SK-N-SH treated with all-trans-retinoic acid at 6 μM for 48 hours (cell line): Measurements from ENCODE around the gene R3HDM1.

ENCODE experiments used
- ATAC-seq: fragments of 200-7000 bp; cut with Tn5 transposase; 3 replicates; pipeline ENCODE4 v1.9.1; 2020; ENCODE audit warnings: mild to moderate bottlenecking, moderate library complexity
- CSDC2 ChIP-seq: fragments of 250-450 bp; sonication (Bioruptor Pico); IDR thresholded peaks from 2 replicates; pipeline ENCODE4 v1.5.0; 2020; ENCODE audit warnings: mild to moderate bottlenecking, moderate library complexity
- GLIS3 ChIP-seq: fragments of 250-450 bp; sonication (Bioruptor Pico); IDR thresholded peaks from 2 replicates; pipeline ENCODE4 v1.5.0; 2020; ENCODE audit warnings: mild to moderate bottlenecking, moderate library complexity
- ISL1 ChIP-seq: fragments of 250-450 bp; sonication (Bioruptor Pico); IDR thresholded peaks from 2 replicates; pipeline ENCODE4 v2.1.2; 2022; ENCODE audit warnings: mild to moderate bottlenecking, moderate library complexity
- OSR1 ChIP-seq: fragments of 250-450 bp; sonication (Bioruptor Pico); IDR thresholded peaks from 2 replicates; pipeline ENCODE4 v1.8.0; 2022; ENCODE audit warnings: moderate library complexity, mild to moderate bottlenecking, inconsistent platforms
- PPARA ChIP-seq: fragments of 250-450 bp; sonication (Bioruptor Pico); IDR thresholded peaks from 2 replicates; pipeline ENCODE4 v1.5.0; 2020; ENCODE audit warnings: mild to moderate bottlenecking, borderline replicate concordance
- RARB ChIP-seq: fragments of 250-450 bp; sonication (Bioruptor Pico); IDR thresholded peaks from 2 replicates; pipeline ENCODE4 v1.8.0; 2021; ENCODE audit warnings: mild to moderate bottlenecking, moderate library complexity
- TCF4 ChIP-seq: fragments of 250-450 bp; sonication (Bioruptor Pico); IDR thresholded peaks from 2 replicates; pipeline ENCODE4 v1.8.0; 2021; ENCODE audit warnings: mild to moderate bottlenecking, moderate library complexity, borderline replicate concordance
- TOX ChIP-seq: fragments of 250-450 bp; sonication (Bioruptor Pico); IDR thresholded peaks from 2 replicates; pipeline ENCODE4 v1.8.0; 2021; ENCODE audit warnings: mild to moderate bottlenecking, moderate library complexity, borderline replicate concordance
- ZC3H10 ChIP-seq: fragments of 250-450 bp; sonication (Bioruptor Pico); IDR thresholded peaks from 2 replicates; pipeline ENCODE4 v1.5.1; 2021; ENCODE audit warnings: mild to moderate bottlenecking, moderate library complexity
- ZFP3 ChIP-seq: fragments of 250-450 bp; sonication (Bioruptor Pico); IDR thresholded peaks from 2 replicates; pipeline ENCODE4 v1.5.0; 2020; ENCODE audit warnings: mild to moderate bottlenecking, moderate library complexity
- ZFP30 ChIP-seq: fragments of 450-650 bp; formaldehyde crosslinking; IDR thresholded peaks from 2 replicates; pipeline ENCODE4 v1.5.0; 2022; ENCODE audit warnings: mild to moderate bottlenecking, moderate library complexity
- ZNF565 ChIP-seq: fragments of 450-650 bp; formaldehyde crosslinking; conservative IDR thresholded peaks from 2 replicates; pipeline ENCODE4 v1.5.0; 2020; ENCODE audit warnings: low read depth, mild to moderate bottlenecking, moderate library complexity
- ZNF70 ChIP-seq: fragments of 450-650 bp; formaldehyde crosslinking; IDR thresholded peaks from 2 replicates; pipeline ENCODE4 v1.5.0; 2020; ENCODE audit warnings: mild to moderate bottlenecking, moderate library complexity
- ZNF8 ChIP-seq: fragments of 450-650 bp; formaldehyde crosslinking; IDR thresholded peaks from 2 replicates; pipeline ENCODE4 v1.5.0; 2020; ENCODE audit warnings: mild to moderate bottlenecking, moderate library complexity
- TF ChIP-seq, protein P1 (sequence below): fragments of 250-450 bp; sonication (Bioruptor Pico); IDR thresholded peaks from 2 replicates; pipeline ENCODE4 v1.8.0; 2021; ENCODE audit warnings: low read depth, mild to moderate bottlenecking, moderate library complexity, borderline replicate concordance
- TF ChIP-seq, protein P2 (sequence below): fragments of 250-450 bp; sonication (Bioruptor Pico); IDR thresholded peaks from 2 replicates; pipeline ENCODE4 v1.5.1; 2021; ENCODE audit warnings: mild to moderate bottlenecking, moderate library complexity
- TF ChIP-seq, protein P3 (sequence below): fragments of 250-450 bp; sonication (Bioruptor Pico); IDR thresholded peaks from 2 replicates; pipeline ENCODE4 v1.8.0; 2020; ENCODE audit warnings: mild to moderate bottlenecking, moderate library complexity, borderline replicate concordance
- TF ChIP-seq, protein P4 (sequence below): fragments of 250-450 bp; sonication (Bioruptor Pico); IDR thresholded peaks from 2 replicates; pipeline ENCODE4 v1.5.0; 2020; ENCODE audit warnings: mild to moderate bottlenecking, moderate library complexity
- TF ChIP-seq, protein P5 (sequence below): fragments of 250-450 bp; sonication (Bioruptor Pico); IDR thresholded peaks from 2 replicates; pipeline ENCODE4 v1.5.1; 2020; ENCODE audit warnings: low read depth, mild to moderate bottlenecking, moderate library complexity

The R3HDM1 gene

DNA sequence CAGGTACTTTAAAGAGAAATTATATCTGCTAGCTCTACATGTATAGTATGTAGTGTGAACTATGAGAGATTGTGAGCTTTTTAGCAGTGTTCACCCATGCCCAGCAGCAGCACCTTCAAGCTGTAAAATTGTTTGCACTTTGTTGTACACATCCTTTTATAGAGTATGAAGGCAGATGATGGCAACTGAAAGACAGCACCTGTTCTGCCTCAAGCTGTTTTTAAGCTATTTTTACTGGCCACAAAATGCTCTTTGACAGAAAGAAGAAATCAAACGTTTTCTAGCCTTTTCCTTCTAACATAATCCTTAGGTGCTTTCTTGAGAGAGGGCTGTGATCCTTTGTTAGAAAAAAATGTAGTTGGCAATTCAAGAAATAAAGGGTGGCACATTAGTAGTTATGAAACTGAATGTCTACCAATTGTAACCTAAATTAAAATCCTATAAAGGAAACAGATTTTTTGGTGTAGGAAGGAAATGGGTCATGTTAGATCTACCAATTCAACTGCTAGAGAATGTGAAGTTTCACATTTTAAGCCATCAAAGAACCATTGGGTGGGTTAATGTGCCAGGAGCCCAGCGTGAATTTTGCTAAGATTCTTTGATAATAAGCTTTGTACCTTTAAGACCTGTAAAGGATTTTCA lies 59.5 kb downstream of the R3HDM1 start:
- TF ChIP-seq ZFP3 (no peak), ZNF70 (CRISPR knock-in tag) (no peak), GLIS3 (no peak), ZNF565 (CRISPR knock-in tag) (no peak), ZFP30 (CRISPR knock-in tag) (no peak), TCF4 (no peak), RARB (CRISPR knock-in tag) (no peak), CSDC2 (CRISPR knock-in tag) (no peak), ZNF8 (no peak), TOX (CRISPR knock-in tag) (no peak)
- TF ChIP-seq, protein P1, sequence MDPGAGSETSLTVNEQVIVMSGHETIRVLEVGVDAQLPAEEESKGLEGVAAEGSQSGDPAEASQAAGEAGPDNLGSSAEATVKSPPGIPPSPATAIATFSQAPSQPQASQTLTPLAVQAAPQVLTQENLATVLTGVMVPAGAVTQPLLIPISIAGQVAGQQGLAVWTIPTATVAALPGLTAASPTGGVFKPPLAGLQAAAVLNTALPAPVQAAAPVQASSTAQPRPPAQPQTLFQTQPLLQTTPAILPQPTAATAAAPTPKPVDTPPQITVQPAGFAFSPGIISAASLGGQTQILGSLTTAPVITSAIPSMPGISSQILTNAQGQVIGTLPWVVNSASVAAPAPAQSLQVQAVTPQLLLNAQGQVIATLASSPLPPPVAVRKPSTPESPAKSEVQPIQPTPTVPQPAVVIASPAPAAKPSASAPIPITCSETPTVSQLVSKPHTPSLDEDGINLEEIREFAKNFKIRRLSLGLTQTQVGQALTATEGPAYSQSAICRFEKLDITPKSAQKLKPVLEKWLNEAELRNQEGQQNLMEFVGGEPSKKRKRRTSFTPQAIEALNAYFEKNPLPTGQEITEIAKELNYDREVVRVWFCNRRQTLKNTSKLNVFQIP (CRISPR knock-in tag), result no peak
- TF ChIP-seq, protein P2, sequence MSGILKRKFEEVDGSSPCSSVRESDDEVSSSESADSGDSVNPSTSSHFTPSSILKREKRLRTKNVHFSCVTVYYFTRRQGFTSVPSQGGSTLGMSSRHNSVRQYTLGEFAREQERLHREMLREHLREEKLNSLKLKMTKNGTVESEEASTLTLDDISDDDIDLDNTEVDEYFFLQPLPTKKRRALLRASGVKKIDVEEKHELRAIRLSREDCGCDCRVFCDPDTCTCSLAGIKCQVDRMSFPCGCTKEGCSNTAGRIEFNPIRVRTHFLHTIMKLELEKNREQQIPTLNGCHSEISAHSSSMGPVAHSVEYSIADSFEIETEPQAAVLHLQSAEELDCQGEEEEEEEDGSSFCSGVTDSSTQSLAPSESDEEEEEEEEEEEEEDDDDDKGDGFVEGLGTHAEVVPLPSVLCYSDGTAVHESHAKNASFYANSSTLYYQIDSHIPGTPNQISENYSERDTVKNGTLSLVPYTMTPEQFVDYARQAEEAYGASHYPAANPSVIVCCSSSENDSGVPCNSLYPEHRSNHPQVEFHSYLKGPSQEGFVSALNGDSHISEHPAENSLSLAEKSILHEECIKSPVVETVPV, result no peak
- no peak for ATAC-seq

DNA sequence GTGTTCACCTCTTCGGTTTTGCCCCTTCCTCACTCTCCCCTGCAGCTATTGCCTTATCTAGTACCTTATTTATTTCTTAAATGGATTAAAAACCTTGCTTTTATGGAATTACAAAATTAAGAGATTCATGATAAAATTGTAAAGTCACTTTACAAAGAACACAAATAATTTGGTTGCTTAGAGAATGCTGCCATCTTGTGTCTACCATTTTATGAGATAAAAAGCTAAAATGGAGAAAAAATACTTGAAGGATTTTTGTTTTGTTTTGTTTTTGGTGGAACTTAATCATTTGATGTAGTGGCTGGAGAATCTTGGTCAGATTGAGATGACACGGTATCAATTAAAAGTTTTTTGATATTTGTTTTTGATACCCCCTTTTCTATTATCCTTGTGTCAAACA lies 69.6 kb downstream of the R3HDM1 start:
- ATAC-seq, result no peak
- no peak for TF ChIP-seq ISL1 (CRISPR knock-in tag)
- TF ChIP-seq, protein P3, sequence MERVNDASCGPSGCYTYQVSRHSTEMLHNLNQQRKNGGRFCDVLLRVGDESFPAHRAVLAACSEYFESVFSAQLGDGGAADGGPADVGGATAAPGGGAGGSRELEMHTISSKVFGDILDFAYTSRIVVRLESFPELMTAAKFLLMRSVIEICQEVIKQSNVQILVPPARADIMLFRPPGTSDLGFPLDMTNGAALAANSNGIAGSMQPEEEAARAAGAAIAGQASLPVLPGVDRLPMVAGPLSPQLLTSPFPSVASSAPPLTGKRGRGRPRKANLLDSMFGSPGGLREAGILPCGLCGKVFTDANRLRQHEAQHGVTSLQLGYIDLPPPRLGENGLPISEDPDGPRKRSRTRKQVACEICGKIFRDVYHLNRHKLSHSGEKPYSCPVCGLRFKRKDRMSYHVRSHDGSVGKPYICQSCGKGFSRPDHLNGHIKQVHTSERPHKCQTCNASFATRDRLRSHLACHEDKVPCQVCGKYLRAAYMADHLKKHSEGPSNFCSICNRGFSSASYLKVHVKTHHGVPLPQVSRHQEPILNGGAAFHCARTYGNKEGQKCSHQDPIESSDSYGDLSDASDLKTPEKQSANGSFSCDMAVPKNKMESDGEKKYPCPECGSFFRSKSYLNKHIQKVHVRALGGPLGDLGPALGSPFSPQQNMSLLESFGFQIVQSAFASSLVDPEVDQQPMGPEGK (CRISPR knock-in tag), result no peak
- TF ChIP-seq CSDC2 (CRISPR knock-in tag), result no peak
- TF ChIP-seq, protein P2, result no peak
- TF ChIP-seq ZFP3, result no peak
- TF ChIP-seq ZC3H10 (CRISPR knock-in tag), result no peak
- TF ChIP-seq, protein P1 (CRISPR knock-in tag), result no peak
- TF ChIP-seq PPARA (CRISPR knock-in tag), result no peak
- TF ChIP-seq ZNF70 (CRISPR knock-in tag), result no peak
- TF ChIP-seq, protein P4, sequence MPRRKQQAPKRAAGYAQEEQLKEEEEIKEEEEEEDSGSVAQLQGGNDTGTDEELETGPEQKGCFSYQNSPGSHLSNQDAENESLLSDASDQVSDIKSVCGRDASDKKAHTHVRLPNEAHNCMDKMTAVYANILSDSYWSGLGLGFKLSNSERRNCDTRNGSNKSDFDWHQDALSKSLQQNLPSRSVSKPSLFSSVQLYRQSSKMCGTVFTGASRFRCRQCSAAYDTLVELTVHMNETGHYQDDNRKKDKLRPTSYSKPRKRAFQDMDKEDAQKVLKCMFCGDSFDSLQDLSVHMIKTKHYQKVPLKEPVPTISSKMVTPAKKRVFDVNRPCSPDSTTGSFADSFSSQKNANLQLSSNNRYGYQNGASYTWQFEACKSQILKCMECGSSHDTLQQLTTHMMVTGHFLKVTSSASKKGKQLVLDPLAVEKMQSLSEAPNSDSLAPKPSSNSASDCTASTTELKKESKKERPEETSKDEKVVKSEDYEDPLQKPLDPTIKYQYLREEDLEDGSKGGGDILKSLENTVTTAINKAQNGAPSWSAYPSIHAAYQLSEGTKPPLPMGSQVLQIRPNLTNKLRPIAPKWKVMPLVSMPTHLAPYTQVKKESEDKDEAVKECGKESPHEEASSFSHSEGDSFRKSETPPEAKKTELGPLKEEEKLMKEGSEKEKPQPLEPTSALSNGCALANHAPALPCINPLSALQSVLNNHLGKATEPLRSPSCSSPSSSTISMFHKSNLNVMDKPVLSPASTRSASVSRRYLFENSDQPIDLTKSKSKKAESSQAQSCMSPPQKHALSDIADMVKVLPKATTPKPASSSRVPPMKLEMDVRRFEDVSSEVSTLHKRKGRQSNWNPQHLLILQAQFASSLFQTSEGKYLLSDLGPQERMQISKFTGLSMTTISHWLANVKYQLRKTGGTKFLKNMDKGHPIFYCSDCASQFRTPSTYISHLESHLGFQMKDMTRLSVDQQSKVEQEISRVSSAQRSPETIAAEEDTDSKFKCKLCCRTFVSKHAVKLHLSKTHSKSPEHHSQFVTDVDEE (CRISPR knock-in tag), result no peak
- TF ChIP-seq OSR1 (CRISPR knock-in tag), result no peak
- TF ChIP-seq, protein P5, sequence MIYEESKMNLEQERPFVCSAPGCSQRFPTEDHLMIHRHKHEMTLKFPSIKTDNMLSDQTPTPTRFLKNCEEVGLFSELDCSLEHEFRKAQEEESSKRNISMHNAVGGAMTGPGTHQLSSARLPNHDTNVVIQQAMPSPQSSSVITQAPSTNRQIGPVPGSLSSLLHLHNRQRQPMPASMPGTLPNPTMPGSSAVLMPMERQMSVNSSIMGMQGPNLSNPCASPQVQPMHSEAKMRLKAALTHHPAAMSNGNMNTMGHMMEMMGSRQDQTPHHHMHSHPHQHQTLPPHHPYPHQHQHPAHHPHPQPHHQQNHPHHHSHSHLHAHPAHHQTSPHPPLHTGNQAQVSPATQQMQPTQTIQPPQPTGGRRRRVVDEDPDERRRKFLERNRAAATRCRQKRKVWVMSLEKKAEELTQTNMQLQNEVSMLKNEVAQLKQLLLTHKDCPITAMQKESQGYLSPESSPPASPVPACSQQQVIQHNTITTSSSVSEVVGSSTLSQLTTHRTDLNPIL (CRISPR knock-in tag), result no peak
- TF ChIP-seq RARB (CRISPR knock-in tag), result no peak
